HepG2 (cell line): Measurements from ENCODE around the gene SPAG9. TPM values are rescaled to one million over a fixed set of nuclear protein-coding genes. Genes with fewer than 3 reads are reported as not detected.

Experiments used
- AGO1 ChIP-seq: fragments of 200-400 bp; formaldehyde crosslinking; IDR thresholded peaks from 2 replicates; pipeline ENCODE4 v1.6.1; 2017; ENCODE audit warnings: mild to moderate bottlenecking, low read depth, low read length, moderate library complexity; ENCODE audit not compliant: poor library complexity, severe bottlenecking
- GPN1 ChIP-seq: sonication (generic); formaldehyde crosslinking; IDR thresholded peaks from 2 replicates; pipeline ENCODE4 v1.5.1; 2020; ENCODE audit warnings: missing genetic modification reagents, borderline replicate concordance
- HNRNPK ChIP-seq: fragments of 200-400 bp; formaldehyde crosslinking; IDR thresholded peaks from 2 replicates; pipeline ENCODE4 v1.6.1; 2018; ENCODE audit warnings: low read length, low read depth, moderate library complexity, mild to moderate bottlenecking; ENCODE audit not compliant: poor library complexity, severe bottlenecking
- KMT2A ChIP-seq: sonication (generic); formaldehyde crosslinking; IDR thresholded peaks from 2 replicates; pipeline ENCODE4 v1.4.0; 2020; ENCODE audit warnings: missing genetic modification reagents
- ZNF672 ChIP-seq: sonication (generic); formaldehyde crosslinking; IDR thresholded peaks from 2 replicates; pipeline ENCODE4 v1.8.1; 2022; ENCODE audit warnings: missing genetic modification reagents
- ZNF766 ChIP-seq: sonication (generic); formaldehyde crosslinking; IDR thresholded peaks from 2 replicates; pipeline ENCODE4 v1.5.0; 2020; ENCODE audit warnings: missing genetic modification reagents, borderline replicate concordance
- ZZZ3 ChIP-seq: sonication (generic); formaldehyde crosslinking; IDR thresholded peaks from 2 replicates; pipeline ENCODE4 v1.4.0; 2020; ENCODE audit warnings: missing genetic modification reagents, mild to moderate bottlenecking, borderline replicate concordance
- polyA plus RNA-seq, 8 experiments: library from polyadenylated mRNA; depleted of rRNA in 3 of 8; stranded (reverse) in 7 of 8; unstranded in 1 of 8; fragments of >200 nt; fragmentation: Illumina TruSeq in 4 of 8; extraction: Trizol in 4 of 8; gene quantifications; 2 replicates each; pipeline versions ENCODE4 v1.2.1 to v1.2.3, GENCODE V29; 2011 to 2016; ENCODE audit warnings: low read depth in 4 of 8, missing spikeins in 1 of 8, mixed read lengths in 1 of 8; ENCODE audit not compliant: insufficient read depth in 1 of 8
- total RNA-seq, 5 experiments: library from RNA; depleted of rRNA; stranded (reverse); fragments of >200 nt; fragmentation: Illumina TruSeq; extraction: Trizol; gene quantifications; 2 replicates each; pipeline ENCODE4 v1.2.3, GENCODE V29; 2016; ENCODE audit warnings: low read depth in 1 of 5
- TF ChIP-seq, protein P1 (sequence below): sonication (generic); formaldehyde crosslinking; IDR thresholded peaks from 2 replicates; pipeline ENCODE4 v1.5.0; 2020; ENCODE audit warnings: mild to moderate bottlenecking, low read depth, missing genetic modification reagents, borderline replicate concordance
- TF ChIP-seq, protein P2 (sequence below): sonication (generic); formaldehyde crosslinking; IDR thresholded peaks from 2 replicates; pipeline ENCODE4 v1.5.1; 2020; ENCODE audit warnings: missing genetic modification reagents, mild to moderate bottlenecking, borderline replicate concordance
- TF ChIP-seq, protein P3 (sequence below): sonication (generic); formaldehyde crosslinking; IDR thresholded peaks from 2 replicates; pipeline ENCODE4 v1.5.0; 2020; ENCODE audit warnings: missing genetic modification reagents, mild to moderate bottlenecking, borderline replicate concordance

Gene SPAG9
- total and polyA plus RNA-seq, 2 of the 13 experiments (the other 11 are each of a cell fraction or from before 2014, with no cell fraction given), result 43.2 to 78.6 TPM

DNA sequence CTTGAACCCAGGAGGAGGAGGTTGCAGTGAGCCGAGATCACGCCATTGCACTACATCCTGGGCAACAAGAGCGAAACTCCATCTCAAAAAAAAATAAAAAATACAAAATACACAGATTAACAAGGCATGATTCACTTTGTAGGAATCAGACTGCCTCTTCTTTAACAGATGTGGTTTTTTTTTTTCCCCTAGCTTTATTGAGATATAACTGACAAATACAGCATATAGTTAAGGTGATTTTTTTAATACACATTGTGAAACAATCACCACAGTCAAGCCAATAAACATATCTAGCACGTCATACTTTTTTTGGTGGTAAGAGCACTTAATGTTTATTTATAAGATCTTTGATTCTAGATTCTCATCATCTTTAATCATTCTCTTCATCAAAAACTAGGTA, 87.8 kb downstream of the SPAG9 start (continued):
- TF ChIP-seq AGO1 (no peak), HNRNPK (no peak), ZNF672 (CRISPR knock-in tag) (no peak), GPN1 (no peak), KMT2A (CRISPR knock-in tag) (no peak), ZZZ3 (CRISPR knock-in tag) (no peak), ZNF766 (CRISPR knock-in tag) (no peak)
- TF ChIP-seq, protein P1, sequence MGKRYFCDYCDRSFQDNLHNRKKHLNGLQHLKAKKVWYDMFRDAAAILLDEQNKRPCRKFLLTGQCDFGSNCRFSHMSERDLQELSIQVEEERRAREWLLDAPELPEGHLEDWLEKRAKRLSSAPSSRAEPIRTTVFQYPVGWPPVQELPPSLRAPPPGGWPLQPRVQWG (CRISPR knock-in tag), result no peak
- TF ChIP-seq, protein P2, sequence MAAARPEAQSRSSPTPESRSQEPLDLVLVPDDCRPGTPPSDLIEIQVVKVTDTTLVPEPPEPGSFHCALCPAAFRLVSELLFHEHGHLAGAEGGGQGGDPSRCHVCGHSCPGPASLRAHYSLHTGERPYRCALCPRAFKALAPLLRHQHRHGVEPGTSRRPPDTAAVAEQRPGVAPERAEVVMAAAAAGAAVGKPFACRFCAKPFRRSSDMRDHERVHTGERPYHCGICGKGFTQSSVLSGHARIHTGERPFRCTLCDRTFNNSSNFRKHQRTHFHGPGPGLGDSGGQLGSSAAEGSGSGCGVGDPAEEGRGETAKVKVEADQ (CRISPR knock-in tag), result no peak
- TF ChIP-seq, protein P3, sequence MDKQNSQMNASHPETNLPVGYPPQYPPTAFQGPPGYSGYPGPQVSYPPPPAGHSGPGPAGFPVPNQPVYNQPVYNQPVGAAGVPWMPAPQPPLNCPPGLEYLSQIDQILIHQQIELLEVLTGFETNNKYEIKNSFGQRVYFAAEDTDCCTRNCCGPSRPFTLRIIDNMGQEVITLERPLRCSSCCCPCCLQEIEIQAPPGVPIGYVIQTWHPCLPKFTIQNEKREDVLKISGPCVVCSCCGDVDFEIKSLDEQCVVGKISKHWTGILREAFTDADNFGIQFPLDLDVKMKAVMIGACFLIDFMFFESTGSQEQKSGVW (CRISPR knock-in tag), result no peak
